Measurements from ENCODE around the gene CCDC69. TPM values are rescaled to one million over a fixed set of nuclear protein-coding genes. Genes with fewer than 3 reads are reported as not detected.
"Not testable (repeated sequence)": the region's sequence is repeated elsewhere in the genome, so short reads cannot be mapped to it uniquely, and the experiment has no call there.

CCDC69 gene
- total RNA-seq, 1 donor from 2014 or later: 3.4 TPM

DNA sequence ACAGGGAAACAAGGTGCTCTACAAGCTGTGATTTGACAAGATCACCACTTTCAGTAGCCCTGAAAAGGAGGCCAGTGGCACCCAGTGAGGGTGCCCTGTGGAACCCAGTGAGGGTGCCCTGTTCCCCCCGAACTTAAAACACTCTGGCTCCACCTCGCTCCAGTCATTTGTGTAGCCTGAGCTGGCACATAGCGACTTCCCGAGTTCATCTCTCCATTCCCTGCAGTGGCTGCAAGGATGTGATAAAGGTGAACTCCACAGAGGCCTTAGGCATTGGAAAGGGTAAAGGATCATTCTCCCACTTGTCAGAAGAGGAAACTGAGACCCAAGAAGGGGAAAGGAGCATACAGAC, 44.4 kb downstream of the CCDC69 start:
- TF ChIP-seq, protein P1, sequence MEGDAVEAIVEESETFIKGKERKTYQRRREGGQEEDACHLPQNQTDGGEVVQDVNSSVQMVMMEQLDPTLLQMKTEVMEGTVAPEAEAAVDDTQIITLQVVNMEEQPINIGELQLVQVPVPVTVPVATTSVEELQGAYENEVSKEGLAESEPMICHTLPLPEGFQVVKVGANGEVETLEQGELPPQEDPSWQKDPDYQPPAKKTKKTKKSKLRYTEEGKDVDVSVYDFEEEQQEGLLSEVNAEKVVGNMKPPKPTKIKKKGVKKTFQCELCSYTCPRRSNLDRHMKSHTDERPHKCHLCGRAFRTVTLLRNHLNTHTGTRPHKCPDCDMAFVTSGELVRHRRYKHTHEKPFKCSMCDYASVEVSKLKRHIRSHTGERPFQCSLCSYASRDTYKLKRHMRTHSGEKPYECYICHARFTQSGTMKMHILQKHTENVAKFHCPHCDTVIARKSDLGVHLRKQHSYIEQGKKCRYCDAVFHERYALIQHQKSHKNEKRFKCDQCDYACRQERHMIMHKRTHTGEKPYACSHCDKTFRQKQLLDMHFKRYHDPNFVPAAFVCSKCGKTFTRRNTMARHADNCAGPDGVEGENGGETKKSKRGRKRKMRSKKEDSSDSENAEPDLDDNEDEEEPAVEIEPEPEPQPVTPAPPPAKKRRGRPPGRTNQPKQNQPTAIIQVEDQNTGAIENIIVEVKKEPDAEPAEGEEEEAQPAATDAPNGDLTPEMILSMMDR (conservative IDR thresholded peaks at IDR 0.05; ENCODE audit: low read depth, low read length): no peak
- no peak overlapping the region for H3K4me3 ChIP-seq (ENCODE audit: low read depth, low read length)
- no peak for DNase-seq (ENCODE audit: low read depth)

DNA sequence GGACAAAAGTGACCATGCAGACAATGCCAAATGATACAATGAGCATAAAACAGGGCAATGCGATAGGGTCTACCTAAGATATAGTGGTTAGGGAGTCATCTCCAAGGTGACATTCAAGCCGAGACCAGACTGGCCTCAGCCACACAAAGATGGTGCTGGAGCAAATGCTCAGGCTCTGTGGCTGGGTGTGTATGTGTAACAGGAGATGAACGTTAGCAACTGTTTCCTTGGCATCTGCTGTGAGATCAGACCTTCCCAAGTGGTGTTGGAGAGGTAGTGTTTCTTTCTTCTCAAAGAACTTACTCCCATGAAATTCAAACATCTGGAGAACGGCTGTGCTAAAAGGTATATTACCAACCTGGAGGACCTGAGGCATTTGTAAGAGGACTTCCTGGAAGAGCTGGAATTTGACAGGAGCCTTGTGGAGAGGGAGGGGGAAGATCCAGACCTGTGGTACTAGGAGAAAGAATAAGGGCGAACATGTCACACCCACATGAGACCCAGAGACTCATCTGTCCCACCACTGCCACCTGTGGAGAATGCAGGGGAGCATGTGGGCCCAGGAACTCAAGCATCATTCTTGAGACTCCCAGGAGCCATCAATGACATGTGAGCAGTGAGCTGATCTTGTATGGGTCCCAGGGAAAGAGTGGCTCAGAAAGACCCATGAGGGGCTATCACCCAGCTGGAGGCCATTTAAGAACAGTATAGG, 45.0 kb downstream of the CCDC69 start:
- no peak for DNase-seq (ENCODE audit: low read depth)
- H3K4me3 ChIP-seq (ENCODE audit: low read depth, low read length): no peak overlapping the region
- TF ChIP-seq, protein P1 (conservative IDR thresholded peaks at IDR 0.05; ENCODE audit: low read depth, low read length): no peak

DNA sequence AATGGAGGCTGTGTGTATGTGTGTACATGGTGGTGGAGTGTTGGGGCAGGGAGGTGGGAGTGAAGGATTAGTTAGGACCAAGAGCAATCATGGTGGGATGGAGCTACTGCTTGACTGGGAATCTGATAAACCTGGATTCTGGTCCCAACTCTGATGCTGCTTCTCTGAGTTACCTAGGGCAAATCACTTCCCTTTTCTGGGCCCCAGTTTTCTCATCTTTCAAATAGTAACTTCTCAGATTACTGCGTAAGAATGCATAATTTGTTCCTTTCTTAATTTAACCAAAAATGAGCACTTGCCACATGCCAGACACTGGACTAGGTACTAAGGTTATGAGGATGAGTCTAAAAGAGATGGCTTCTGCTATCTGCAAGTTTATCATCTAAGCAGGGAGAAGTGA, 45.5 kb downstream of the CCDC69 start:
- TF ChIP-seq, protein P1 (conservative IDR thresholded peaks at IDR 0.05; ENCODE audit: low read depth, low read length): no peak
- no peak overlapping the region for H3K4me3 ChIP-seq (ENCODE audit: low read depth, low read length)
- DNase-seq (ENCODE audit: low read depth): no peak

DNA sequence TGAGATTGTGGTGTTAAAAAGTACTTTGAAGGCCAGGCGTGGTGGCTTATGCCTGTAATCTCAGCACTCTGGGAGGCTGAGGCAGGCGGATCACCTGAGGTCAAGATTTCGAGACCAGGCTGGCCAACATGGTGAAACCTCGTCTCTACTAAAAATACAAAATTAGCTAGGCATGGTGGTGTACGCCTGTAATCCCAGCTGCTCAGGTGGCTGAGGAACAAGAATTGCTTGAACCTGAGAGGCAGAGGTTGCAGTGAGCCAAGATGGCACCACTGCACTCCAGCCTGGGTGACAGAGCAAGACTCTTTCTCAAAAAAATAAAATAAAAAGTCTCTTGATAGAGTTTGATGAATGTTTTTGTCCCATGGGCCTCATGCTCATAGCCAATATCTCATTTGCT, 47.6 kb downstream of the CCDC69 start:
- not testable (repeated sequence) for DNase-seq (ENCODE audit: low read depth); H3K4me3 ChIP-seq (ENCODE audit: low read depth, low read length)

DNA sequence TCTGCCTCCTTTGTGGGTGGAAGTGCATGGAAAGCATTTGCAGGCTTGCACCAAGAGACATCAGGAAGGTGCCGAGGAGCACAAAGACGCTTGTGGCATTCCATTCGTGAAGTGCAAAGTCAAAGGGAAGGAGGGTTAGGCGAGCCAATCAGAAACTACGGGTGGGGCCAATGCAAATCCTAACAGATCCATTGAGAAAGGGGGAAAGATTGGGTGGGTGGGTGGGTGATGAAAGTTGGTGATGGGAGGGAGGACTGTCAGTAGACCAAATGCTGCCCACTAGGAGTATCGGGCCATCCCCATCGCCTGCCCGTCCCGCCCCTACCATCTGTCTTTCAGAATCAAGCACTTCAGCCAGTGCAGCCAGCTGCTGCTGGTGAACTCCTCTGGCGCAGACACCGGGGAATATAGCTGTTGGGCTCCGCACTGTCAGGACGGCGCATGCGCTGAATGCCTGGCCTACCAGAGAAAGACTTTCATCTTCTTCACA, 49.2 kb downstream of the CCDC69 start:
- TF ChIP-seq, protein P1 (conservative IDR thresholded peaks at IDR 0.05; ENCODE audit: low read depth, low read length): no peak
- no peak for DNase-seq (ENCODE audit: low read depth)
- no peak overlapping the region for H3K4me3 ChIP-seq (ENCODE audit: low read depth, low read length)

DNA sequence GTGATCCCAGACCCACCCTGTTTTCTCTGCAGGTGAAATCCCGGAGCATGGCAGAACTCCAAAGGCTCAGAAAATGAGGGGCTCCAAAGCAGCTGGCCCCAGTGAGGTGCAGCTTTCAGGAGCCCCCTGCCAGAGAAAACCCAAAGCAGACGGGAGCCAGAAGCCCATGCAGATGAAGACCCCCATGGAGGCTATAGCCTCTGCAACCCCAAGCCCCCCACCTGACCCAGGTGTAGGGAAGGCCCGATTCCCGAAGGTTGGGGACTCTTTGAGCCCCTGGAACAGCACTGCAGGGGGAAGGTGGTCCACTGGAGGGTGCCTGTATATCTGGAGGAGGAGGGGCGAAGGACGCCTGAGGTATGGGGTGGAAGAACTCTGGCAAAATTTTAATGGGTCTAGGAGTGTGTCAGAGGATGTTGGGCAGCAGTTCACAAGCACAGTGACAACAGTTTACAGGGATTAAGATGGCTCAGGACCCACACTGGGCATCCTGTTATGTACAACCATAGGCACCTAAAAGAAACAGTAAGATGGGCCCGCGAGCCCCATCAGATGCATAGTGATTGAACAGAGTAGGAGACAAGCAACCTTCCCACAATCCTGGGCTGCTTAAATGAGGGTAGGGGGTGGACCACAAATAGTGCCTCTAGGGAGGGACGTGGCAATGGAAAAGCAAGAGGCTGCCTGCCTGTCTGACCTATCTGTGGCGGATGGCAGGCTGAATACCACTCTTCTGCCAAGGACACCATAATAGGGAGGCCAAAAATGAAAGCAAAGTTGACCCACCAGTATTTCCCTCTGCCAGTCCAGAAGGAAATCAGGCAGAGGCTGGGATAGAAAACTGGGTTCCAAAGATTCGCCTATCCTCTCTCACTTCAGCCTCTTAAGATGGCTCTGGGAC, 49.9 kb downstream of the CCDC69 start:
- H3K4me3 ChIP-seq (ENCODE audit: low read depth, low read length): no peak overlapping the region
- no peak for DNase-seq (ENCODE audit: low read depth)
- TF ChIP-seq, protein P1 (conservative IDR thresholded peaks at IDR 0.05; ENCODE audit: low read depth, low read length): no peak

DNA sequence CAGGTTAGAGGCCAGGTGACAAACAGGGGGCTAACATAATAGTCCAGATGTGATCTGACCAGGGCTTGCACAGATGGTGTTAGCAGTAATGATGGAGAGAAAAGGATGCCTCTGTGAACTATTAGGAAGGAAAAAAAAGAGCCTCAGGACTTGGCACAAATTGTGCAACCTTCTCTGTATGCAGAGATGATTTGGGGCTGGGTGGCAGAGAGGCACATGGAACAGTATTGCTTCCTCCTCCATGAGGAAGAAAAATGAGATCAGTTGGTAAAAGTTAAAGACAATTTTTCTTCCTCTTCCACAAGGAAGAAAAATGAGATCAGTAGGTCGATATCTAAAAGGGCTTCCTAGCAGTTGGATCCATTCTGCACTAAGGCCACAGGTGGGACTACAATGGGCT, 52.4 kb downstream of the CCDC69 start:
- no peak overlapping the region for H3K4me3 ChIP-seq (ENCODE audit: low read depth, low read length)
- TF ChIP-seq, protein P1 (conservative IDR thresholded peaks at IDR 0.05; ENCODE audit: low read depth, low read length): no peak
- no peak for DNase-seq (ENCODE audit: low read depth)

Data from epithelial cell of proximal tubule (primary cell).